ENCODE measurements around the gene HGS.

DNA sequence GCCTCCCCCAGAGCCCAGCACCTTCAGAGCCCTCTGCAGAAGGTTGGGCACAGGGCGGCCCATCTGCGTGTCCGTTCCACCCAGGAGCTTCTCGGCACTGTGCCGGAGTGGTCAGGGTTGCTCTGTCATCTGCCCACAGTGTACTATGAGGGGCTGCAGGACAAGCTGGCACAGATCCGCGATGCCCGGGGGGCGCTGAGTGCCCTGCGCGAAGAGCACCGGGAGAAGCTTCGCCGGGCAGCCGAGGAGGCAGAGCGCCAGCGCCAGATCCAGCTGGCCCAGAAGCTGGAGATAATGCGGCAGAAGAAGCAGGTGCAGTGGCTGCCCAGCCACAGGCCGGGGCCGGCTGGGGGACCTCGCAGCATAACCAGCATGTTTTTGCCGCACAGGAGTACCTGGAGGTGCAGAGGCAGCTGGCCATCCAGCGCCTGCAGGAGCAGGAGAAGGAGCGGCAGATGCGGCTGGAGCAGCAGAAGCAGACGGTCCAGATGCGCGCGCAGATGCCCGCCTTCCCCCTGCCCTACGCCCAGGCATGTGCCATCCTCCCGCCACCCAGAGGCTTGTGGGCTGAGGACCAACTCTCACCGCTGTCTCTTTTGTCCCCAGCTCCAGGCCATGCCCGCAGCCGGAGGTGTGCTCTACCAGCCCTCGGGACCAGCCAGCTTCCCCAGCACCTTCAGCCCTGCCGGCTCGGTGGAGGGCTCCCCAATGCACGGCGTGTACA is 12.6 kb downstream of the HGS start:
- no peak for TF ChIP-seq POLR2AphosphoS5 (IDR thresholded peaks at IDR 0.05)
- TF ChIP-seq POLR2A (IDR thresholded peaks at IDR 0.05) = no peak
- TF ChIP-seq, protein P1, sequence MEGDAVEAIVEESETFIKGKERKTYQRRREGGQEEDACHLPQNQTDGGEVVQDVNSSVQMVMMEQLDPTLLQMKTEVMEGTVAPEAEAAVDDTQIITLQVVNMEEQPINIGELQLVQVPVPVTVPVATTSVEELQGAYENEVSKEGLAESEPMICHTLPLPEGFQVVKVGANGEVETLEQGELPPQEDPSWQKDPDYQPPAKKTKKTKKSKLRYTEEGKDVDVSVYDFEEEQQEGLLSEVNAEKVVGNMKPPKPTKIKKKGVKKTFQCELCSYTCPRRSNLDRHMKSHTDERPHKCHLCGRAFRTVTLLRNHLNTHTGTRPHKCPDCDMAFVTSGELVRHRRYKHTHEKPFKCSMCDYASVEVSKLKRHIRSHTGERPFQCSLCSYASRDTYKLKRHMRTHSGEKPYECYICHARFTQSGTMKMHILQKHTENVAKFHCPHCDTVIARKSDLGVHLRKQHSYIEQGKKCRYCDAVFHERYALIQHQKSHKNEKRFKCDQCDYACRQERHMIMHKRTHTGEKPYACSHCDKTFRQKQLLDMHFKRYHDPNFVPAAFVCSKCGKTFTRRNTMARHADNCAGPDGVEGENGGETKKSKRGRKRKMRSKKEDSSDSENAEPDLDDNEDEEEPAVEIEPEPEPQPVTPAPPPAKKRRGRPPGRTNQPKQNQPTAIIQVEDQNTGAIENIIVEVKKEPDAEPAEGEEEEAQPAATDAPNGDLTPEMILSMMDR (IDR thresholded peaks at IDR 0.05) = no peak
- TF ChIP-seq EP300 (IDR thresholded peaks at IDR 0.05) = no peak
